ENCODE measurements around the gene CYB5D1.
A peak's percentile ranks its signal among the peaks of the same experiment; 100 is the strongest.

Gene CYB5D1

DNA sequence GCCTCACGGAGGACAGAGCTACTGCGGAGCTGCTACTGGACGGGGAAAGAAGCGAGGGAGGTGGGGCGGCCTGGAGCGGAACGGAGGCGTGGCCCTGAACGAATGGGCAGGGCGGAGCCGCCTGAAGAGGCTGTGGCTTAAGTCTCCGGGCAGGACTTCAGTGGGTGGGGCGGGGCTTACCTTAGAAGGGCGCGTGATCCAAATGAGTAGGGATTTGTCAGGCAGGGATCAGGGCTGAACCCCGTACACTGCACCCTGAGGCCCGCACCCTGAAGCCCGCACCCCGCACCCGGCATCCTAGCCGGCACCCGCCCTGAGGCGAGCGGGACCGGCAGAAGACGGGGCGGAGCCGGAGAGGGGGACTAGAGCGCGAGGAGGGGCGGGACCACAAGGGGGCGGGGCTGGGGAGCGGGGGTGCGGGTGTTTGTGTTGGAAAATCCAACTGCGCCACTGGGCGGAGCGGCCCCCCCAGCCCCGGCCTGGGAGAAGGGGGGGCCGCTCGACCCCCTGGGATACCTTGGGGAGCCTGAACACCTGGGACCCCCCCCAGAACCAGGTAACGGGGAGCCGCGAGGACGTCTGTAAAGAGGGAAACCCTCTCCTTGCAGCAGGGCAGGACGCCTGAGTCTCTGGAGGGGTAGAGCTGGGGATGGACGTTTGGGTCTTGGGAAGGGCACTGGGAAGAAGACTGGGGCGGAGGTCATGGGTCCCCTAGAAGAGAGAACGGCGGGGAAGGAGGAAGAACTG, 23.8 kb upstream of the CYB5D1 start, which contains the start of gene KDM6B:
Gene KDM6B, plus strand, starts transcription at position 423 of the 747 bp plus-strand sequence. CDS start 11,338 bp downstream, outside the sequence.
- DNase-seq: peak; percentile 71

DNA sequence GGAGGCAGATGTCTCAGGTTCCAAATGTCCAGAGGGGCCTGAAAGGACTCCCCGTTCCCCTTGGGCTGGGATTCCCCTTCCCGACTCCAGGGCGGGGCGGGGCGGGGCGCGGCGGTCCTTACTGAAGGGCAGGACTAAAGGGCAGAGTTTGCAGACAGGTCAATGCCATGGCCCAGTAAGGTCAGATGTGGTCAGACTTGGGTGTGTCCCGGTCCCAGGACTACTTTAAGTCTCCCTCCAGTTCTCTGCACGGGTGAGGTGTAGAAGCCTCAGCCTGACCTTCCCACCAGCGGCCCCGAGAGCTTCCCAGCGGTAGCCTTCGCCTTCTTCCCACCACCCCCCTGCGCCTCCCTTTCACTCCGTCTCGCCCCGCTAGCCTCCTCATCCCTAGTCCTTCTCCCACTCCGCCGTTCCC, 23.3 kb upstream of the CYB5D1 start:
- DNase-seq: peak; percentile 66

DNA sequence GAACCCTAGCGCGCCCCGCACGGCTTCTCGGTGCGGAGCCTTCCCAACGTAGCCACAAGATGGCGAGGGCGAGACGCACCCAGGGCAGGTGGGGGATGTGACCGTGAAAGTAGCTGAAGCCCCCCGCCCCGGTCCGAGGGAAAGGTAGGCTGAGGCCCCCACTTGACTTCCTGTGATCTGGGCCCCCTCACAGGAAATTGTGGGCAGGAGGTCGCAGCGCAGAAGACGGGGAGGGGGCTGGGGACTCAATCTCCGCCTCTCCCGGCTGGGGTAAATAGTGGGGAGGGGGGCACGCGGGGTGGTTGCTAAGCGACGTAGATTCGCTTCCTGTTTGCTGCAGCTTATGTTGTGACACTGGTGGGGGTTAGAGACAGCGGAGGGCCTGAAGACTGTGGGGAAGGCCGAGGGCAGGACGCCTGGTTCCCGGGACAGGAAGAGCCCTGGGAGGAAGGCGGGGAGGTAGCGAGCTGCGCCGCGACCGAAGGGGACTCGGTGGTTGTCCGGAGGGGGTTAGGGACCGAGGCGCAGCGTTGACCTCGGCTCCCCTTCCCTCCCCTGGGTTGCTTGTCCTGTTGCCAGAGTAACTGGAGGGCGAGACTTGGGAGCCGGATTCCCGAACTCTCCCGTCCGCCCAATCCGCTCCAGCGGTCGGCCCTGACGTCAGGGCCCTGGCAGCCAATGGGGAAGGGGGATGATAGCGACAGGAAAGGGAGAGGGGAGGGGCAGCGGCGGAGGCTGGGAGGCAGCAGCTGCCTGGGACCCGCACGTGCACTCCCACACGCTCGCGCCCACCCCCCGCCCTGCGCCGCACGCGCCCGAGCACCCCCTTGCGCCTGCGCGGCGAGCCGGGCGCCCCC, 22.6 kb upstream of the CYB5D1 start:
- peak; percentile 89 for DNase-seq

DNA sequence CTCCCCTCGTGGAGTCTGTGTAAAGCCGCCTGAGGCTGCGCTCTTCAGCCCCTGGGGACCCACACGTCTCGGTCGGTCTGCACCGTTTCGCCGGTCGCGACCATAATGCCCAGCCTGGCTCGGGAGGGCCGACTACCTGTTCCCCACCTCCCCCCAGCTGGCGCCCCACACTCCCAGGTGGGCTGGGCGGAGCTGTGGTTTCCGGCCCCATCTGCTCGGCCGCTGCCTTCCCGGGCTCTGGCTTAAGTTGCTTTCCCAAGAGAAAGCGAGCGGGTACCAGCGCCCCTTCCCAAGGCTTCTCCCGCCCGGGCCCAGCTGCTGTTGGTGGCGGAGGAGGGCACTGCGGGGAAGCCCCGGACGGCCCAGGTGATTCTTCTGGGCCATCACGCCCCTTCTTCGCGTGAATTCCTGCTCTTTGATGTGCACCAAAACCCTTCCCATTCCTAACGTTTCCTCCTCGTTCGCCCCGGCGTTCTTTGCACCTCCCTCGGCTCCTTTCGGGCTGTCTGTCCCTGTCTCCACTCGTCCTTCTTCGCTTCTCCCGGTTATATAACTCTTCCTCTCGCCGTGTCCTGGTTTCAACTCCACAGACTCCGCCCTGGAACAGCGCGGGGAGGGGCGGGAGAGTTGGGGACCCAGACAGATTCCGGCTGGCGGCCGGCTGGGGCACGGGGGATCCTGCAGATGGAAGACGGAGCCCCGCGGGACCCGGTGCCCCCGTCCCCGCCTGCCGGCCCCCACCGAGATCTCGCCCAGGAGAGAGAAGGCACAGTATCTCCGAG, 21.8 kb upstream of the CYB5D1 start:
- peak; percentile 64 for DNase-seq

DNA sequence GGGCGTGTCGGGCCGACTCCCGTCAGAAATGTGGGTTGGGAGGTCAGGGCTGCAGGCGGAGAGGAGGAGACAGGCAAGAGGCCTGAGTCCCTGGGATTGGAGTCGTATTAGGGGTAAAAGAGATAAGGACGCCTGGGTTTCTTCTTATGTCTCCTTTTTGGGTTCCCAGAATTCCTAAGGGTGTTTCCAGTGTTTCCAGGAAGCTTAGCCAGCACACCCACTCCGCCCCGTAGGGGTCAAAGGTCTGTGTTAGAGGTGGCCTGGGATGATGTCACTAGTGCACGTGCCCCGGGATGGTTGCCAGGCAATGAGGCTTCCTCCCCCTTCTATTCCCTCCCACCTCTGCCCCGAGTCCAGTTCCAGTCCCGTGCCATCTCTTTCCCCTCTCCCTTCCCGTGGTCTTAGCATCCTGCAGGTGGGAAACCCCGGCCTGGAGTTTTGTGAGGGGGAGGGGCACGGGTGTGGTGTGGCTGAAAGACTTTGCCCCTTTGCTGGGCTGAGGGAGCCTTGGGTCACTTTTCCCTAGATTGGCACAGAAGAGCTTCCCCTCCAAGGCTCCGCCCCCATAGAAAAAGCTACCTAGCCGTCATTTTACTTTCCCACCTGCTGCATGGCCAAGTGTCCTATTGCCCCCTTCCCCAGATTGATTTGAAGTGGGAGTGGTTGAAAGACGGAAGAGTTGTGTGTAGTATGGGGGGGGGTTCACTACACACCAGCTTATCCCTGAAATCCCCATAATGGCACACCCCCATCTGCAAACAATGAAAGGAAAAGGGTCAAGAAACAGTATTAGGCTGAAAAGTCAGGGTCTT, 21.0 kb upstream of the CYB5D1 start:
- no peak for DNase-seq

DNA sequence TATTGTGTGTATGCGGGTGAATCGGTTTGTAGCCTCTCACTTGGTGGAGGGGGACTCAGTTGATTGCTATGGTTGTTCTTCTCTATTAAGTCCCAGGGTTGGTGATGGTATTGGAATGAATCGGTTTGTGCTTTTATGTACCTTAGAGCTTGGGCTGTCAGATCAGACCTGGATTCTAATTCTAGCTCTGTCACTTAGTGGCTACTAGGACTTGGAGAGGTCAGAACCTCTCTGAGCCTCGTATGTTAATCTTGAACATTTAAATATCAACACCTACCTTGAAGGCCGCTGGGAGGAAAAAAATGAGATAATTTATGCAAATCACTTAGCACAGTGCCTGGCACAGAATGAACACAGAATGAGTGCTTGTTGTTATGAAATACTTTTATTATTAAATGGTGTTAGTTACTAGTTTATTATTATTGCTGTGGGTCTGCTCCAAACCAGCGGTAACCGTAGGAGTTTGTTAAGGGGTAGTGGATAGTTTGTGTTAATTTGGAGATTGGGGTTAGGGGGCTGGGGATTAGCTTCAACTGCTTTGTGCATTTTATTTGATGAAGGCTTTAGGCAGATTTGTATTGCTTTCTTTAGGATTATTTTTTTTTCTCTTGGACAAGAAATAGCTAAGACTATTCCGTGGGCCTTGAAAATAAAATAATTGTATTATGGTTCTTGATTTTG, 20.3 kb upstream of the CYB5D1 start:
- DNase-seq: no peak

DNA sequence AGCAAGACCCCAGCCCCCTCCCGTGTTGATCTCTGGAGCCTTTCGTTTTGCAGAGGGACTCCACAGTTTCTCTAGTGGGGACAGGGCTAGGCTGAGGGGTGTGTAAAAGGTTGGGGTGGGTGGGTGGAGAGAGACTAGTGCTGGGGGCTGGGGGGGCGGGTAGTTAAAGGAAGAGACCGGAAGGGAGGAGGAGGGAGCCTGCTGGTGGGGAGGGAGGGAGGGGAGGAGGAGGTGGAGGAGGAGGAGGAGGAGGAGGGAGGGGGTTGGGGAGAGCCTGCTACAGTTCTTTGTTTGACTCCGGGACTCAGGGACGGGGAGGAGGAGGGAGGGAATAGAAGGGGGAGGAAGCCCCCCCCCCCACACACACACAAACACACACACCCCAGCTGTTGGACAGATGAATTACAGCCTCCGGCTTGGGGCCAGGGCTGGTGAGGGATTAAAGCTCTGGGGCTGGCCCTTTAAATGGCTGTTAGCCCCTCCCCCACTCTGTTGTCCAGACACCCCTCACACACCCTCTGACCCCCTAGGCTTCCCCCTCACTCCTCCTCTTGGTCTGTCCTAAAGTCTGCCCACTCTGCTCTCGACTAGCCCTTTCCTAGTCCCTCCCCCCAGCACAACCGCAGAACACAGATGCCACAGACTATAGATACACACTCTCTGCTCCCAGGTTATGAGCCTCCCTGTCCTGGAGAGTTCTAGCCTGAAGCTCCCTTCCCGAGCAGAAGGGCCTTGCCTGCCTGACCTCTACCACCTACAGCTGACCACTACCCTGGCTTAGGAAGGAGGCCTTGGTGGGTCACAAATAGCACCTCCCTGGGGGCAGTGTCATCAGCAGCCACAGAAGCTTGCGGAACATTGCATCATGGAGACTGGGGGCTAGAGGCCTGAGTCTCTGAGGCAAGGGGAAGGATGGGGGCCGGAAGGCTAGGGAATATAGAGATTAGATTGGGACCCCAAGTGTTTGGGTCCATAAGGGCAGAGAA, 19.4 kb upstream of the CYB5D1 start:
- no peak for DNase-seq

DNA sequence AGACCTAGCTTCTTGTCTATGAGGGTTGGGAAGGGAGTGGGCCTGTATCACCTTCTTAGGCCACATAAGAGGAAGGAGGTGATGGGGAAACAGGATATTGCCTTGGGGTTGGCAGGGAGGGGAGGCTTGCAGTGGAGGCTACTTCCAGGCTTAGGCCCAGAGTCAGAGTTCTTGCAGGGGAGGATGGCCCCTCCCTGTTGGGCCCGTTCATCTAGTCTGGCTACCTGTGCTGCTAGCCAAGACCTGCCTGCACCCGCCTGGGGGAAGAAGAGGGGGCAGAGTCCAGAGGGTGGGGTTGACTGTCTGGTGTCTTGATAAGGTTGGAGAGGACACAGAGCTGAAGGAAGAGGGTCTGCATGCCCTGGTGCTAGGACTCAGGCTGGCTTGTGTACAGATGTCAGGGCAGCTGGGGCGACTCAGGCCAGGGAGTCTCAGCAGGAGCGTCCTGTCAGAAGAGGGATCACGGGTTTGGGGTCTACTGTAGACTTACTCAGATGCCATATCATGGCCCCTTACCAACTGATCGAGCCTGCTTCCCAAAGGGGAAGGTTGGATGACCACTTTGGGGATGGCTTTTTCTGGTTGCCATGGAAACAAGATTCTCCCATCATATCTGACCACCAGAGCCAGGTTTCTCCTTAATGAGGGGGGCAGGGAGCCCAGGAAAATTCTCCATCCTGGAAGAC, 18.5 kb upstream of the CYB5D1 start:
- DNase-seq: no peak

DNA sequence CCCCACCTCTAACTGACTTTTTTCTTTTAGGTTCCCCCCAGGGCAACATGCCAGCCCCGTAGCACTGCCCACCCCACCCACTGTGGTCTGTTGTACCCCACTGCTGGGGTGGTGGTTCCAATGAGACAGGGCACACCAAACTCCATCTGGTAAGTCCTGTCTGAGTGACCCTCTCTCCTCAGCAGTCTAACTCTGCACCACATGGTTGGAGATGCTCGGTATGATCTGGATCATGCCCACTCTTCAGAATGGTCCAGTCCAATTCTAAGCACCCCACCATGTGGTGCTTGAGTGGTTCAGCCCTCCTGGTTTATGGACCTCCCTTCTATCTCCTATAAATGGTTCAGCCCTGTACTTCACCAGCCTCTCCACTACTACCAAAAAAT, 17.9 kb upstream of the CYB5D1 start:
- DNase-seq: no peak

DNA sequence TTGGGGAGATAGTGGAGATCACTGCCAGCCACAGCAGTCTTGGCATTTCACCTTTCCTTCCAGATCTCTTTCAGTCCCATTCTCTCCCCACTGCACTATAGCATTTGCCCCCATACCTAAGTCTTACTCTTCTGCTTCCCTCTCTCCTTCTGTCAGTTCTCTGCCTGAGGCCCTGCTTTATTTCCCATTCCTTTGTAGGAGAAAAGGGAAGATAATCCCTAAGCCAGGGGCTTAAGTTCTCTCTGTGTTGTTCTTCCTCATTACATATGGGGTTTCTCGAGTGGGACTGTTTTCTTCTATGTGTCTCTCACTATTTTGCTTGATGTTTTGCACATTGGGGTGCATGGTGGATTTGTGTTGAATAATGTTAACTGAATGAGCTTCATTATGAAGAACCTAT, 17.4 kb upstream of the CYB5D1 start:
- DNase-seq: no peak

DNA sequence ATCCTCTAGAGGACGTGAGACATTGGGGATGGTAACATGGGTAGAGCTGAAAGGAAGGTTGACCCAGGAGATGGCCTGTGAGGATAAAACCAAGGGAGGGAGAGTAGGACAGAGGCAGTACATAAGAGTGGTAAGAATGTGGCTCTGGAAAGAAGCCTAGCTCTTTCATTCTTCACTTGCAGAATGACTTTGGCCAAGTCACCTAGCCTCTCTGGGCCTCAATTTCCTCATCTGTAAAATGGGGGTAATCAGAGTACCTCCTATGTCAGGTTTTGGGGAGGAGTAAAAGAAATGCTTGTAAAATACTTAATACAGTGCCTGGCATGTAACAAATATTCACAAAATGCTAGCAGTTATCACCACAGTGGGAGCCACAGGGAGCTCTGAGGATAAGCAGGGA, 16.9 kb upstream of the CYB5D1 start:
- no peak for DNase-seq

DNA sequence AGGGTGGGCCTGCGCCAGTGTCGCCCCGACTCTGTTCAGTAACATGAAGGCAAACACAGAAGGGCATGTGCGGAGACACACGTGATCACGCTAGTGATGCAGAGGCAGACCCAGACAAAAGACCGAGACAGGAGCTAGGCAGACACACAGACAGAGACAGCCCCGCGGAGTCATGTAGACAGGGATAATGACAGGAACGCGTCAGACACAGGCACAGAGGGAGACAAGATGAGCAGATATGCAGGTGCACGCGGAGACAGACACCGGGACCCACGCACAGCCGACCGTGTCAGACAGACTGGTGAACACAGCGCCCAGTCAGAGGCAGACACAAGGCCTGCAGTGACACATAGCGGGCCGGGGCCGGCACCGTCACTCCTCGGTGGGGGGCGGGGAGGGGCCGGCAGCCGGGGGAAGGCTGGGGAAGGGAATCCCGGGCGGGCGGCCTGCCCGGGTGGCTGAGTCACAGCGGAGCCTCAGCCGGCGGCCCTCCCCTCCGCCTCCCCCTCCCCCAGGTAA, 16.3 kb upstream of the CYB5D1 start:
- DNase-seq: peak; percentile 97

DNA sequence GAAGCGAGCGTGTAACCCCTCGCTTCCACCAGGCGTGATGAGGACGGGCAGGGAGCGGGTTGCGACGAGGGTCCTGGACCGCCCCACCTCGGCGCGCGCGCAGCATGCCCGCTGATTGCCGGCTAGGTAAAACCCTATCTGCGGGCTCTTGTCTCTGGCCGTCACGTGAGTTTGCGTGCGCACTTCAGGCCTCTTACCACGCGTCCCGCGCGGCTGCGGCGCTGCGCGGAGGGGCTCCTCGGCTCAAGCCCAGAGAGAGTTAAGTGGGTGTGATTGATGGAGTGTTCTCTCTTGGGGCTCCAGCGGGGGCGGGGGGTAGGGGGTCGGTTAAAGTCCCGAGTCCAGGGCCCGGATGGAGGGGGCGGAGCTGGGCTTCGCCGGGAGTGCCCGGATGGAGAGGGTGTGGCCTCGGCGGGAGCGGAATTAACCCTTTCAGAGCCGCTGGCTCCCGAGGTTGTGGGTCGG, 15.9 kb upstream of the CYB5D1 start:
- DNase-seq: peak; percentile 90

DNA sequence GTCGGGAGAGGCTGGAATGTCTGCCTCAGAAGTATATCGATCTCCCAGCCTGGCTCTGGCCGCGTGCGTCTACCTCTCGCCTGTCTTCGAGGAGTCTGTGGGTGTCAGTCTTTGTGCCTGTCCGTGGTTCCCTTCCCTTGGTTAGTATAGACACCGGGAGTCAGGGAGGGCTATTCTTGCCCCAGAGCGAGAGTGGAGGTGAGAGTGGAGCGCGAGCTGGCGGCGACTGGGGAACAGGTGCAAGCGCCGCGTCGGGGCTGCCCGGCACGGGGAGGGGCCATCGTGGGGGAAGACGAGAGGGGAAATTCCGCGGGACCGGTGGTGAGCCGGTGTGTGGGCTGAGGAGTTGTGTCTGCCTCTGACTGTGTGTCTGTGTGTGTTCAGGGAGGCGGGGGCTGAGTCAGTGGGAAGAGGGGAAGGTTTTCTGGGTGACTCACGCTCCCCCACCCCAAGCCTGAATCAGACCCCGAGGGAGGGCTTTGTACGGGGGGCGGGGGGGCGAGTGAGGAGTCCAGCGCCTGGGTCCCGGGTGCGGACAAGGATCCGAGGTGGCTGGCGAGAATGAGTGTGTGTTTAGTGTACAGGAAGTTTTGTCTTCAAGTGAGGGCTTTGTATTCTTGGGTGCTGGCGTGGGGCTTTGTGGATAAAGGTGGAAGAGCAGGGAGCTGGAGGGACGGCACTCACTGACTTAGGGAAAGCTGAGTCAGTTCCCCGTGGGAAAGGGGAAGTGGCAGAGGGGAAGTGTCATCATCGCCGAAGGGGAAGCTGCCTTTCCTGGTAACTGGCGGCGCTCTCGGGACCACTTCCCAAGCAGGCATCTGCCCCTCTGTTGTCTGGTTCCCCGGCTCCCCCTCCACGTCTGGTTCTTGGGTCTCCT, 15.2 kb upstream of the CYB5D1 start:
- peak; percentile 92 for DNase-seq

DNA sequence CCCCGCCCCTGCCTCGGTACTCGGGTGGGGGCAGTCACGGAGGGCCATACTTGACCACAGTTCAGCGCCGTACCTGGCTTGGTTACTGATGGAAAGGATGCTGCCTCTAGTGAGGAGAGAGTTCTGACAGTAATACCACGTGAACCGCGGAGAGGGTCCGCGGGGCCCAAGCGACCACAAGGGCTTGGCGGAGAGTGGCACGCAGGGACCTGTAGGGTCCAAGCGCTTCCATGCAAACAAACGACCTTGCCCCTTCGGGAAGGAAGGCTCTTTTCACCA, 14.6 kb upstream of the CYB5D1 start:
- no peak for DNase-seq

DNA sequence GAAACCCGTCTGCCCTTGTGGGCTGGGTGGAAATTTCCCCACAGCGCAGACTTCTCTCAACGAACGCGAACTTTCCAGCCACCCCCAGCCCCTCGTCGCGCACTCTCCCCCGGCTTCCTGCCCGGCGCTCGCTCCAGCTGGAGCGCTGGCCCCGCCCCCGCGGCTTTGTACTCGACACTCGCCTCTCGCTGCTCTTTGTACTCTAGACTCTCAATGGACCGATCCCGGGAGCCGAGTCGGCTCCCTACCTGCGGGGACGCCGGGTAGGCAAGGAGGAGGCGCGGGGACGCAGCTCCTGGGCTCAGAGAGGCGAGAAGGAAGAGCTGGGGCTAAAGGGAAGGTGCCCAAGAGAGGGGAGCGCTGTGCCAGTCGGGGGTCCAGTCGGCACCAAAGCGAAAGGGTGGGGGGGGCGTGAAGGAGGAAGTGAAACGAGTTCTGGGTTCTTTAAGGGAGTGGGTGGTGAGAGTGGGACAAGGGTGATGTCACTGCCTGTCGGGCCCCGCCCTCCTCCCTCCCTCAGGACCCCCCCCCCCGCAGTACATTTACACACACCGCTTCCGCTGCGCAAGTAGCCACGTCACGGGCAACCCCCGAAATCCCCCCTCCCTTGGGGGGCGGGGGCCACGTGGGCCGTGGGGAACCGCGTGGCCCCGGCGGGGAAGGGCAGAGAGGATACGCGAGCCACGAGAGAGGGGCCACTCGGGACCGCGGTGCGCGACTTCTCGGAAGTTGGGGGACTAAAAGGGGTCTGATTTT, 14.1 kb upstream of the CYB5D1 start:
- peak; percentile 87 for DNase-seq

DNA sequence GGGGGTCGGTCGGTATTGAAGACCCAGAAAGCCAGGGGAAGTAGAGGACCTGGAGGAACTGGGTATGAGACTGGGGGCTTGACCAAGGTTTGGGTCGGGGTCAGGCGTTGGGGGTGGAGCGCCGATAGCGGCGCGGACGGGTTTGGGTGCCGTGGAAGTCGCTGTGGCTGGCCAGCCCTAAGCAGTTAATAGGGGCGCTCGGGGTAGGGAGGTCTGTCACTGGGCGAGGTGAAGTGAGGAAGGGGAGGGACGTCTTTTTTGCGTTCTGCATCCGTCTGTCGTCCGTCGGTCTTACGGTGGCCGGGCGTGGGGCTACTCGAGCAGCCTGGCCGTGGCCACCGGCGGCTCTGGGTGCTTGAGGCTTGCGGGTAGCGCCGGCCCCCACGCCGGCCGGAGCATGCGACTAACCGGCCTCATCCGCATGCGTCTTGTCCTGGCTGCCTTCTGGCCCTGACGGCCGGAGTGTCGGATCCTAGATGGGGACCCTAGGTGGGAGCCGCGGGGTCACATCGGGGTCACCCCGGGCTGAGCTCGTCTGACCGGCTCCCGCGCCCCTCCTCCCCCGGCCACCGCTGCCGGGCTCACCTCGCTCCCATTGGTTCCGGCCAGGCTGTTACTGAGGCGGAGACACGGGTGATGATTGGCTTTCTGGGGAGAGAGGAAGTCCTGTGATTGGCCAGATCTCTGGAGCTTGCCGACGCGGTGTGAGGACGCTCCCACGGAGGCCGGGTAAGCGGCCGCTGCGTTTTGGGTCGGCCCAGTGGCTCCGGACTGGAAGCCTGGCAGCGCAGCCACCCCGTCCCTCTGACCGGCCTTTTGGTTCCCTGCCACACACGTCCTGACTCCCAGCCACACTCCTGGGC, 13.3 kb upstream of the CYB5D1 start:
- peak; percentile 71 for DNase-seq
